ENCODE measurements around the gene SYT5. TPM values are rescaled to one million over a fixed set of nuclear protein-coding genes. Genes with fewer than 3 reads are reported as not detected.

SYT5 gene
- total RNA-seq, 4 donors from 2014 or later = 0.48 to 9.6 (median 0.96) TPM; not detected in 1

- TF ChIP-seq CTCF (IDR thresholded peaks at IDR 0.05) (no peak), EP300 (IDR thresholded peaks at IDR 0.05; ENCODE audit: low read depth) (no peak)
- no peak for DNase-seq
- in situ Hi-C loops (cut with MboI; ENCODE audit: low pct_ligation_motif_present in 1 of 4, low pct_unique_long_range_greater_than_20kb in 1 of 4, low sequenced_read_pairs in 3 of 4) (no loop called here), intact Hi-C loops (cut with DNase I; ENCODE audit: low total_unique reads) (no loop called here)
- no peaks in the 10 kb centered on the region for H3K36me3 ChIP-seq
- no peak overlapping the region for H3K27ac ChIP-seq
- no peak overlapping the region for H3K4me3 ChIP-seq
- peaks cover 0 to 11% (median 5%) of the 10 kb centered on the region in 4 donors for H3K4me1 ChIP-seq
- peaks cover 64% of the 10 kb centered on the region for H3K27me3 ChIP-seq
- H3K9me3 ChIP-seq = no peaks in the 10 kb centered on the region
These were observed 28.1 kb downstream of the SYT5 start for GRCh38 chr19:55152017-55152416.

- no peak within 1 kb of the TSS for H3K27ac ChIP-seq
- WGBS, 2 donors (ENCODE audit: low coverage in 1 of 2) = 22 to 24% methylated on average over 8 to 17 of the region's 18 CpGs
- H3K4me1 ChIP-seq = peaks cover 0 to 13% (median 11%) of the 10 kb centered on the region in 4 donors
- H3K4me3 ChIP-seq = no peak within 1 kb of the TSS
- no peaks in the 10 kb centered on the region for H3K9me3 ChIP-seq
- peaks cover 77% of the 10 kb centered on the region for H3K27me3 ChIP-seq
- TF ChIP-seq EP300 (IDR thresholded peaks at IDR 0.05; ENCODE audit: low read depth) (no peak), POLR2AphosphoS5 (IDR thresholded peaks at IDR 0.05) (no peak), CTCF (IDR thresholded peaks at IDR 0.05) (no peak), POLR2A (IDR thresholded peaks at IDR 0.05) (no peak)
- in situ Hi-C loops (cut with MboI; ENCODE audit: low pct_ligation_motif_present in 1 of 4, low pct_unique_long_range_greater_than_20kb in 1 of 4, low sequenced_read_pairs in 3 of 4) = loop anchor here in 3 of 4 donors (10.0 kb wide), 2 partner anchors 275 to 355 kb away; no protein-coding TSS in a partner anchor
- H3K36me3 ChIP-seq = no peaks in the 10 kb centered on the region
- no peak for DNase-seq
- intact Hi-C loops (cut with DNase I; ENCODE audit: low total_unique reads) = loop anchor here (10.0 kb wide), 1 partner anchor 355 kb away; no protein-coding TSS in a partner anchor
These were observed 30.7 kb downstream of the SYT5 start, which contains the start of gene TNNT1 for GRCh38 chr19:55149078-55150003. TSS of gene TNNT1 (minus strand) at chr19:55149206. CDS start at chr19:55147157, 2,049 bp downstream.

- in situ Hi-C loops (cut with MboI; ENCODE audit: low pct_ligation_motif_present in 1 of 4, low pct_unique_long_range_greater_than_20kb in 1 of 4, low sequenced_read_pairs in 3 of 4) = loop anchor here in 3 of 4 donors (10.0 kb wide), 2 partner anchors 277 to 357 kb away; no protein-coding TSS in a partner anchor
- Histone ChIP-seq H3K27ac (no peak overlapping the region), H3K9me3 (no peaks in the 10 kb centered on the region), H3K4me1 (peaks cover 0 to 13% (median 11%) of the 10 kb centered on the region in 4 donors), H3K4me3 (no peak overlapping the region), H3K27me3 (peaks cover 85% of the 10 kb centered on the region), H3K36me3 (no peaks in the 10 kb centered on the region)
- 22% methylated on average over 4 of the region's 9 CpGs; no CpG with 5 or more reads in 1 of the 2 donors for WGBS, 2 donors (ENCODE audit: low coverage in 1 of 2)
- DNase-seq = no peak
- intact Hi-C loops (cut with DNase I; ENCODE audit: low total_unique reads) = loop anchor here (10.0 kb wide), 1 partner anchor 357 kb away; no protein-coding TSS in a partner anchor
- TF ChIP-seq EP300 (IDR thresholded peaks at IDR 0.05; ENCODE audit: low read depth) (no peak), CTCF (IDR thresholded peaks at IDR 0.05) (no peak), POLR2A (IDR thresholded peaks at IDR 0.05) (no peak), POLR2AphosphoS5 (IDR thresholded peaks at IDR 0.05) (no peak)
These were observed 32.4 kb downstream of the SYT5 start for GRCh38 chr19:55147545-55148251.

Measured in transverse colon (tissue), 4 donors.